Measurements from ENCODE around the gene GPR65.

Gene GPR65

GRCh38 chr14:88034076-88034475 lies 29.1 kb downstream of the GPR65 start:
- DNase-seq (ENCODE audit: insufficient read length, low spot score) = no peak
- no peak for FAIRE-seq

GRCh38 chr14:88036422-88036821 lies 31.5 kb downstream of the GPR65 start:
- FAIRE-seq (no peak), DNase-seq (ENCODE audit: insufficient read length, low spot score) (no peak)

- DNase-seq (ENCODE audit: insufficient read length, low spot score) (no peak), FAIRE-seq (no peak)
Measured at GRCh38 chr14:88037325-88037724, 32.4 kb downstream of the GPR65 start.

- no peak for DNase-seq (ENCODE audit: insufficient read length, low spot score)
- no peak for FAIRE-seq
Measured at GRCh38 chr14:88039197-88039596, 34.3 kb downstream of the GPR65 start.

GRCh38 chr14:88040146-88040545 lies 35.2 kb downstream of the GPR65 start:
- DNase-seq (ENCODE audit: insufficient read length, low spot score) = no peak
- no peak for FAIRE-seq

- FAIRE-seq = no peak
- no peak for DNase-seq (ENCODE audit: insufficient read length, low spot score)
Measured at GRCh38 chr14:88043529-88044443, 38.9 kb downstream of the GPR65 start.

GRCh38 chr14:88044444-88044758 lies 39.5 kb downstream of the GPR65 start:
- DNase-seq (ENCODE audit: insufficient read length, low spot score) = no peak
- FAIRE-seq = no peak

GRCh38 chr14:88044776-88045446 lies 40.0 kb downstream of the GPR65 start:
- FAIRE-seq (no peak), DNase-seq (ENCODE audit: insufficient read length, low spot score) (no peak)

GRCh38 chr14:88045705-88046104 lies 40.8 kb downstream of the GPR65 start:
- no peak for FAIRE-seq

GRCh38 chr14:88048351-88048750 lies 43.4 kb downstream of the GPR65 start:
- FAIRE-seq (no peak), DNase-seq (ENCODE audit: insufficient read length, low spot score) (no peak)

More at GRCh38 chr14:88045705-88046104, 40.8 kb downstream of the GPR65 start:
- DNase-seq (ENCODE audit: insufficient read length, low spot score) = no peak

- FAIRE-seq = no peak
- no peak for DNase-seq (ENCODE audit: insufficient read length, low spot score)
Measured at GRCh38 chr14:88049266-88049665, 44.3 kb downstream of the GPR65 start.

- no peak for FAIRE-seq
- DNase-seq (ENCODE audit: insufficient read length, low spot score) = no peak
Measured at GRCh38 chr14:88049936-88050335, 45.0 kb downstream of the GPR65 start.

GRCh38 chr14:88060576-88060975 lies 55.6 kb downstream of the GPR65 start:
- no peak for FAIRE-seq
- DNase-seq (ENCODE audit: insufficient read length, low spot score) = no peak

- FAIRE-seq = no peak
- DNase-seq (ENCODE audit: insufficient read length, low spot score) = no peak
Measured at GRCh38 chr14:88063811-88064210, 58.9 kb downstream of the GPR65 start.
